ENCODE results near the gene CLMP.

- TF ChIP-seq, protein P1, sequence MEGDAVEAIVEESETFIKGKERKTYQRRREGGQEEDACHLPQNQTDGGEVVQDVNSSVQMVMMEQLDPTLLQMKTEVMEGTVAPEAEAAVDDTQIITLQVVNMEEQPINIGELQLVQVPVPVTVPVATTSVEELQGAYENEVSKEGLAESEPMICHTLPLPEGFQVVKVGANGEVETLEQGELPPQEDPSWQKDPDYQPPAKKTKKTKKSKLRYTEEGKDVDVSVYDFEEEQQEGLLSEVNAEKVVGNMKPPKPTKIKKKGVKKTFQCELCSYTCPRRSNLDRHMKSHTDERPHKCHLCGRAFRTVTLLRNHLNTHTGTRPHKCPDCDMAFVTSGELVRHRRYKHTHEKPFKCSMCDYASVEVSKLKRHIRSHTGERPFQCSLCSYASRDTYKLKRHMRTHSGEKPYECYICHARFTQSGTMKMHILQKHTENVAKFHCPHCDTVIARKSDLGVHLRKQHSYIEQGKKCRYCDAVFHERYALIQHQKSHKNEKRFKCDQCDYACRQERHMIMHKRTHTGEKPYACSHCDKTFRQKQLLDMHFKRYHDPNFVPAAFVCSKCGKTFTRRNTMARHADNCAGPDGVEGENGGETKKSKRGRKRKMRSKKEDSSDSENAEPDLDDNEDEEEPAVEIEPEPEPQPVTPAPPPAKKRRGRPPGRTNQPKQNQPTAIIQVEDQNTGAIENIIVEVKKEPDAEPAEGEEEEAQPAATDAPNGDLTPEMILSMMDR (conservative IDR thresholded peaks at IDR 0.05; ENCODE audit: low read depth in 2 of 2), result no peak
- TF ChIP-seq EZH2phosphoT487 (IDR thresholded peaks at IDR 0.05; ENCODE audit: unreplicated experiment) (no peak), POLR2AphosphoS5 (IDR thresholded peaks at IDR 0.05; ENCODE audit: low read depth) (no peak), EZH2 (IDR thresholded peaks at IDR 0.05; ENCODE audit: low read depth, unreplicated experiment) (no peak), JUNB (IDR thresholded peaks at IDR 0.05; ENCODE audit: unreplicated experiment) (no peak), CREB1 (CRISPR knock-in tag; IDR thresholded peaks at IDR 0.05; ENCODE audit: low read depth) (no peak), STAT1 (IDR thresholded peaks at IDR 0.05; ENCODE audit: unreplicated experiment) (no peak), ETS1 (IDR thresholded peaks at IDR 0.05) (no peak)
- TF ChIP-seq, protein P2, sequence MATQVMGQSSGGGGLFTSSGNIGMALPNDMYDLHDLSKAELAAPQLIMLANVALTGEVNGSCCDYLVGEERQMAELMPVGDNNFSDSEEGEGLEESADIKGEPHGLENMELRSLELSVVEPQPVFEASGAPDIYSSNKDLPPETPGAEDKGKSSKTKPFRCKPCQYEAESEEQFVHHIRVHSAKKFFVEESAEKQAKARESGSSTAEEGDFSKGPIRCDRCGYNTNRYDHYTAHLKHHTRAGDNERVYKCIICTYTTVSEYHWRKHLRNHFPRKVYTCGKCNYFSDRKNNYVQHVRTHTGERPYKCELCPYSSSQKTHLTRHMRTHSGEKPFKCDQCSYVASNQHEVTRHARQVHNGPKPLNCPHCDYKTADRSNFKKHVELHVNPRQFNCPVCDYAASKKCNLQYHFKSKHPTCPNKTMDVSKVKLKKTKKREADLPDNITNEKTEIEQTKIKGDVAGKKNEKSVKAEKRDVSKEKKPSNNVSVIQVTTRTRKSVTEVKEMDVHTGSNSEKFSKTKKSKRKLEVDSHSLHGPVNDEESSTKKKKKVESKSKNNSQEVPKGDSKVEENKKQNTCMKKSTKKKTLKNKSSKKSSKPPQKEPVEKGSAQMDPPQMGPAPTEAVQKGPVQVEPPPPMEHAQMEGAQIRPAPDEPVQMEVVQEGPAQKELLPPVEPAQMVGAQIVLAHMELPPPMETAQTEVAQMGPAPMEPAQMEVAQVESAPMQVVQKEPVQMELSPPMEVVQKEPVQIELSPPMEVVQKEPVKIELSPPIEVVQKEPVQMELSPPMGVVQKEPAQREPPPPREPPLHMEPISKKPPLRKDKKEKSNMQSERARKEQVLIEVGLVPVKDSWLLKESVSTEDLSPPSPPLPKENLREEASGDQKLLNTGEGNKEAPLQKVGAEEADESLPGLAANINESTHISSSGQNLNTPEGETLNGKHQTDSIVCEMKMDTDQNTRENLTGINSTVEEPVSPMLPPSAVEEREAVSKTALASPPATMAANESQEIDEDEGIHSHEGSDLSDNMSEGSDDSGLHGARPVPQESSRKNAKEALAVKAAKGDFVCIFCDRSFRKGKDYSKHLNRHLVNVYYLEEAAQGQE (IDR thresholded peaks at IDR 0.05; ENCODE audit: unreplicated experiment), result no peak
Observed at GRCh38 chr11:123065621-123066020, 129.4 kb downstream of the CLMP start.
